ENCODE data around the gene VPS33B. TPM values are rescaled to one million over a fixed set of nuclear protein-coding genes. Genes with fewer than 3 reads are reported as not detected.
A peak's percentile ranks its signal among the peaks of the same experiment; 100 is the strongest.
"Not testable (repeated sequence)": the region's sequence is repeated elsewhere in the genome, so short reads cannot be mapped to it uniquely, and the experiment has no call there.

Gene VPS33B
- polyA plus RNA-seq, 2 of the 4 experiments (the other 2 are of a cell fraction): 11.1 to 17.9 TPM

DNA sequence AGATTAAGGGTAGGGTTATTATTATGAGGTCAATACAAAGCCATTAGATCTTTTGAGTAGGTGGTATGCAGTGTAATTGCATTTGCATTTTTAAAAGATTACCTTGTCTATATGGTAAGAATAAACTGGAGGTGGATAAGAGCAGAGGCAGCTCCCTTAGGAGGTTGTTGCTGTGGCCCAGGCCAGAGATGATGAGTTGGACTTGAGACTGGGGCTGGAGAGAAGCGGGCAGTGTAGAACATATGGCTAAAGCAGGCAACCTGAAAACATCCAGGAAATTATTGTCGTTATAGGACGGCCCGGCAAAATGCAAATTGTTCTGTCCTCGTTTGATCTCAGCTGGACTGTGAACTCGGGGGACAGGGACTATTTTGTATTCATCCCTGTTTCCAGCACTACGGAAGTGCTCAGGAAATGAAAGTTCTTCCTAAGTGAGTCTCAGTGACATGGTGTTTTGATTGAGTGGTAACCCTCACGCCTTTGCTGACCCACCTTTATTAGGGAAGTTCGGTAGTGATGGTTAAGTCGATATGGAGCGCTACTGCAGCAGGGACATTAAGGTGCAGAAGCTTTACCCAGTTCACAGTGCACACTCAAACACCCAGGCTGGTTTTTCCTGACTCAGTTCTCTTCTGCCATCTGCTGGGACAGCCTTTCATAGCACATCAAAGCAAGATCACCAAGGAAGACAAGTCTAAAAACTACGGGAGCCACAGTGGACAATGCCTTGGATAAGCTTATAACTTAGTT lies 27.2 kb upstream of the VPS33B start (continued):
- TF ChIP-seq, protein P1, sequence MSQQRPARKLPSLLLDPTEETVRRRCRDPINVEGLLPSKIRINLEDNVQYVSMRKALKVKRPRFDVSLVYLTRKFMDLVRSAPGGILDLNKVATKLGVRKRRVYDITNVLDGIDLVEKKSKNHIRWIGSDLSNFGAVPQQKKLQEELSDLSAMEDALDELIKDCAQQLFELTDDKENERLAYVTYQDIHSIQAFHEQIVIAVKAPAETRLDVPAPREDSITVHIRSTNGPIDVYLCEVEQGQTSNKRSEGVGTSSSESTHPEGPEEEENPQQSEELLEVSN (IDR thresholded peaks at IDR 0.05; ENCODE audit: borderline replicate concordance, low read depth): no peak
- TF ChIP-seq GATA3 (IDR thresholded peaks at IDR 0.05; ENCODE audit: borderline replicate concordance) (no peak), HES2 (IDR thresholded peaks at IDR 0.05) (no peak), POLR2AphosphoS2 (conservative IDR thresholded peaks at IDR 0.05; ENCODE audit: low read length) (no peak), MAZ (IDR thresholded peaks at IDR 0.05; ENCODE audit: borderline replicate concordance, low read depth, low read length) (no peak), USF2 (IDR thresholded peaks at IDR 0.05) (no peak), CHD2 (IDR thresholded peaks at IDR 0.05; ENCODE audit: low read length, partially characterized antibody) (no peak), RFX5 (IDR thresholded peaks at IDR 0.05) (no peak), NPAS2 (CRISPR knock-in tag; IDR thresholded peaks at IDR 0.05; ENCODE audit: borderline replicate concordance) (no peak)

GRCh38 chr15:91047545-91048199 lies 25.3 kb upstream of the VPS33B start:
- no peak overlapping the region for H3K27ac ChIP-seq
- no peak overlapping the region for H3K4me3 ChIP-seq
- 1% methylated on average over 2 of the region's 4 CpGs for WGBS (ENCODE audit: missing lambda C conversion rate)
- no peaks in the 10 kb centered on the region for H3K4me1 ChIP-seq
- ATAC-seq (no peak), FAIRE-seq (no peak), DNase-seq (ENCODE audit: low read depth in 1 of 2, low spot score in 1 of 2) (no peak)
- ChIA-PET POLR2A (no interaction called here), CTCF (interaction anchor here (0.6 to 9.8 kb wide), 7 partner anchors 9 to 250 kb away, joined by 3 to 203 read pairs (median 33); partner anchors contain the start of genes HDDC3, RCCD1 and UNC45A)
- H3K4me2 ChIP-seq: 0 out of 3 replicates have a peak overlapping the region, but pooled peaks have one; percentile 25
- TF ChIP-seq FOSB (CRISPR knock-in tag; IDR thresholded peaks at IDR 0.05) (no peak), CBX8 (IDR thresholded peaks at IDR 0.05) (no peak), HMGXB4 (CRISPR knock-in tag; IDR thresholded peaks at IDR 0.05; ENCODE audit: borderline replicate concordance) (no peak), JUNB (IDR thresholded peaks at IDR 0.05) (no peak), HEYL (CRISPR knock-in tag; IDR thresholded peaks at IDR 0.05) (no peak), EHF (CRISPR knock-in tag; IDR thresholded peaks at IDR 0.05) (no peak), HOXB5 (CRISPR knock-in tag; IDR thresholded peaks at IDR 0.05) (no peak), POLR2AphosphoS2 (conservative IDR thresholded peaks at IDR 0.05; ENCODE audit: low read length) (no peak), BHLHE40 (IDR thresholded peaks at IDR 0.05; ENCODE audit: low read depth, low read length) (no peak), KDM5A (IDR thresholded peaks at IDR 0.05) (no peak), SMC3 (IDR thresholded peaks at IDR 0.05) (no peak), CHD2 (IDR thresholded peaks at IDR 0.05; ENCODE audit: low read length, partially characterized antibody) (no peak), GATA3 (IDR thresholded peaks at IDR 0.05; ENCODE audit: borderline replicate concordance) (no peak)
- no peaks in the 10 kb centered on the region for H3K9me3 ChIP-seq

DNA sequence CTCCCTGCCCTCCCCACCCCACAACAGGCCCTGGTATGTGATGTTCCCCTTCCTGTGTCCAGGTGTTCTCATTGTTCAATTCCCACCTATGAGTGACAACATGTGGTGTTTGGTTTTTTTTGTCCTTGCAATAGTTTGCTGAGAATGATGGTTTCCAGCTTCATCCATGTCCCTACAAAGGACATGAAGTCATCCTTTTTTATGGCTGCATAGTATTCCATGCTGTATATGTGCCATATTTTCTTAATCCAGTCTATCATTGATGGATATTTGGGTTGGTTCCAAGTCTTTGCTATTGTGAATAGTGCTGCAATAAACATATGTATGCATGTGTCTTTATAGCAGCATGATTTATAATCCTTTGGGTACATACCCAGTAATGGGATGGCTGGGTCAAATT lies 23.7 kb upstream of the VPS33B start:
- CTCF ChIA-PET: interaction anchor here (2.2 to 4.9 kb wide), 3 partner anchors 10 to 89 kb away, joined by 14 to 33 read pairs (median 18); no protein-coding TSS in a partner anchor
- DNase-seq (ENCODE audit: low read depth in 1 of 2, low spot score in 1 of 2); H3K9me3 ChIP-seq; H3K4me3 ChIP-seq; H3K4me2 ChIP-seq; H3K4me1 ChIP-seq; FAIRE-seq; ATAC-seq; H3K27ac ChIP-seq; POLR2A ChIA-PET: not testable (repeated sequence)
